ENCODE measurements around the gene RGS6.

RGS6 gene

GRCh38 chr14:72094844-72095582 lies 162.8 kb downstream of the RGS6 start:
- DNase-seq, result no peak

- DNase-seq, result no peak
These were observed 165.0 kb downstream of the RGS6 start for GRCh38 chr14:72097173-72097783.

GRCh38 chr14:72098210-72098609 lies 166.0 kb downstream of the RGS6 start:
- no peak for DNase-seq

- no peak for DNase-seq
These were observed 167.3 kb downstream of the RGS6 start for GRCh38 chr14:72099566-72099965.

- peak; percentile 1 for DNase-seq
These were observed 171.9 kb downstream of the RGS6 start for GRCh38 chr14:72104011-72104613.

GRCh38 chr14:72111911-72112310 lies 179.7 kb downstream of the RGS6 start:
- no peak for DNase-seq

GRCh38 chr14:72118841-72119240 lies 186.6 kb downstream of the RGS6 start:
- no peak for DNase-seq

GRCh38 chr14:72120315-72120714 lies 188.1 kb downstream of the RGS6 start:
- DNase-seq, result no peak

GRCh38 chr14:72123755-72124154 lies 191.5 kb downstream of the RGS6 start:
- no peak for DNase-seq

GRCh38 chr14:72124171-72124570 lies 191.9 kb downstream of the RGS6 start:
- DNase-seq, result no peak

GRCh38 chr14:72126091-72126490 lies 193.9 kb downstream of the RGS6 start:
- no peak for DNase-seq

- DNase-seq, result no peak
These were observed 194.3 kb downstream of the RGS6 start for GRCh38 chr14:72126561-72126960.

GRCh38 chr14:72128629-72129028 lies 196.4 kb downstream of the RGS6 start:
- DNase-seq, result no peak

GRCh38 chr14:72129291-72129690 lies 197.1 kb downstream of the RGS6 start:
- DNase-seq, result no peak

- no peak for DNase-seq
These were observed 208.9 kb downstream of the RGS6 start for GRCh38 chr14:72141084-72141483.

GRCh38 chr14:72142328-72142727 lies 210.1 kb downstream of the RGS6 start:
- no peak for DNase-seq

GRCh38 chr14:72146241-72146640 lies 214.0 kb downstream of the RGS6 start:
- DNase-seq, result no peak

- DNase-seq, result no peak
These were observed 222.6 kb downstream of the RGS6 start for GRCh38 chr14:72154645-72155378.

GRCh38 chr14:72155379-72155993 lies 223.3 kb downstream of the RGS6 start:
- no peak for DNase-seq

GRCh38 chr14:72164420-72165228 lies 232.4 kb downstream of the RGS6 start:
- DNase-seq, result no peak

GRCh38 chr14:72165229-72165698 lies 233.0 kb downstream of the RGS6 start:
- no peak for DNase-seq

- DNase-seq, result no peak
These were observed 237.3 kb downstream of the RGS6 start for GRCh38 chr14:72169521-72169920.

All from midbrain (tissue), 1 donor.